Tibial nerve (tissue), 4 donors: ENCODE measurements around the gene TPBG. TPM values are rescaled to one million over a fixed set of nuclear protein-coding genes. Genes with fewer than 3 reads are reported as not detected.

ENCODE experiments used
- DNase-seq, 2 donors: peaks; one replicate each; pipeline ENCODE4 v3.0.0-alpha.2; 2019; ENCODE audit warnings: low spot score in 2 of 2
- H3K27ac ChIP-seq, 4 donors: fragments of 200-600 bp; sonication (generic) in 3 of 4; one replicate each; pipeline ENCODE4 v1.5.1; 2017 to 2019; ENCODE audit warnings: mild to moderate bottlenecking in 1 of 4
- H3K27me3 ChIP-seq, 2 donors: fragments of 200-600 bp; sonication (generic) in 1 of 2; one replicate each; pipeline versions ENCODE4 v1.5.1 to v1.6.0; 2017 to 2019
- H3K36me3 ChIP-seq, 3 donors: fragments of 200-600 bp; sonication (generic); one replicate each; pipeline ENCODE4 v1.5.1; 2018 to 2019
- H3K4me1 ChIP-seq, 4 donors: fragments of 200-600 bp; sonication (generic) in 3 of 4; one replicate each; pipeline ENCODE4 v1.5.1; 2017 to 2019
- H3K4me3 ChIP-seq, 4 donors: fragments of 200-600 bp; sonication (generic) in 3 of 4; one replicate each; pipeline ENCODE4 v1.5.1; 2017 to 2019; ENCODE audit warnings: mild to moderate bottlenecking in 1 of 4, moderate library complexity in 1 of 4
- H3K9me3 ChIP-seq, 4 donors: fragments of 200-600 bp; sonication (generic) in 3 of 4; one replicate each; pipeline ENCODE4 v1.5.1; 2017 to 2019
- EP300 ChIP-seq, 2 donors: sonication (generic); formaldehyde crosslinking; IDR thresholded peaks; one replicate each; pipeline ENCODE4 v1.6.1; 2017; ENCODE audit warnings: antibody characterized with exemption in 2 of 2, mild to moderate bottlenecking in 1 of 2
- POLR2A ChIP-seq, 2 donors: fragments of 450-650 bp; IDR thresholded peaks; one replicate each; pipeline ENCODE4 v1.6.1; 2017; ENCODE audit warnings: antibody characterized with exemption in 2 of 2, mild to moderate bottlenecking in 2 of 2, moderate library complexity in 2 of 2
- WGBS, 2 donors: methylation state at CpG; one replicate each; pipeline ENCODE4 v1.1.5; 2018; 5-methylcytosine and 5-hydroxymethylcytosine counted together
- total RNA-seq, 4 donors: library from RNA; depleted of rRNA; stranded (reverse); fragments of >200 nt; gene quantifications; one replicate each; pipeline ENCODE4 v1.1.0, GENCODE V29; 2016
- TF ChIP-seq, protein P1 (sequence below), 5 experiments: fragments of 200-600 bp in 3 of 5; fragments of 450-650 bp in 2 of 5; sonication (generic) in 3 of 5; IDR thresholded peaks; one replicate each; pipeline ENCODE4 v1.5.1; 2016 to 2019; ENCODE audit warnings: antibody characterized with exemption in 5 of 5, mild to moderate bottlenecking in 3 of 5, moderate library complexity in 2 of 5

TPBG gene
- total RNA-seq, 4 donors from 2014 or later, result 12.0 to 15.9 (median 12.6) TPM

DNA sequence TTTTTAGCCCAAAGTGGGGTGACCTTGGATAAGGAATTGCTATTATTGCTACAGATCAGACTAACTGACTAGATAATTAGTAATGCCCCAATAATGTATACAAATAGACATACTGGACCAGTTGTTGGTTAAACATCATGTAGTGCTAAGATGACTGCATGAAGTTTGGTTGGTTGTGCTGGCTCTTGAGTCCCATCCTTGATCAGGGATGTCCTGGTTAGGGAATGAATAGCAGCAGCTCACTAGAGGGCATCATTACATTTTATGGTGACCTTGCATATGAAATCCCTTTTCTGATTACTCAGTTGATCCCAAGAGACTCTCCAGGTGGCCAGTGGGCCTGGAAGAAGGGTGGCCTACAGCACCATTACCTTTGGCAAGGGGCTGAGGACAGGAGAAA, 10.9 kb downstream of the TPBG start:
- Histone ChIP-seq H3K4me1 (no peaks in the 10 kb centered on the region), H3K36me3 (no peaks in the 10 kb centered on the region), H3K27ac (no peak overlapping the region), H3K27me3 (no peaks in the 10 kb centered on the region), H3K9me3 (no peaks in the 10 kb centered on the region), H3K4me3 (no peak overlapping the region)
- TF ChIP-seq EP300 (IDR thresholded peaks at IDR 0.05), result no peak
- TF ChIP-seq POLR2A (IDR thresholded peaks at IDR 0.05), result no peak
- TF ChIP-seq, protein P1, sequence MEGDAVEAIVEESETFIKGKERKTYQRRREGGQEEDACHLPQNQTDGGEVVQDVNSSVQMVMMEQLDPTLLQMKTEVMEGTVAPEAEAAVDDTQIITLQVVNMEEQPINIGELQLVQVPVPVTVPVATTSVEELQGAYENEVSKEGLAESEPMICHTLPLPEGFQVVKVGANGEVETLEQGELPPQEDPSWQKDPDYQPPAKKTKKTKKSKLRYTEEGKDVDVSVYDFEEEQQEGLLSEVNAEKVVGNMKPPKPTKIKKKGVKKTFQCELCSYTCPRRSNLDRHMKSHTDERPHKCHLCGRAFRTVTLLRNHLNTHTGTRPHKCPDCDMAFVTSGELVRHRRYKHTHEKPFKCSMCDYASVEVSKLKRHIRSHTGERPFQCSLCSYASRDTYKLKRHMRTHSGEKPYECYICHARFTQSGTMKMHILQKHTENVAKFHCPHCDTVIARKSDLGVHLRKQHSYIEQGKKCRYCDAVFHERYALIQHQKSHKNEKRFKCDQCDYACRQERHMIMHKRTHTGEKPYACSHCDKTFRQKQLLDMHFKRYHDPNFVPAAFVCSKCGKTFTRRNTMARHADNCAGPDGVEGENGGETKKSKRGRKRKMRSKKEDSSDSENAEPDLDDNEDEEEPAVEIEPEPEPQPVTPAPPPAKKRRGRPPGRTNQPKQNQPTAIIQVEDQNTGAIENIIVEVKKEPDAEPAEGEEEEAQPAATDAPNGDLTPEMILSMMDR (IDR thresholded peaks at IDR 0.05), result no peak
- DNase-seq, result no peak

DNA sequence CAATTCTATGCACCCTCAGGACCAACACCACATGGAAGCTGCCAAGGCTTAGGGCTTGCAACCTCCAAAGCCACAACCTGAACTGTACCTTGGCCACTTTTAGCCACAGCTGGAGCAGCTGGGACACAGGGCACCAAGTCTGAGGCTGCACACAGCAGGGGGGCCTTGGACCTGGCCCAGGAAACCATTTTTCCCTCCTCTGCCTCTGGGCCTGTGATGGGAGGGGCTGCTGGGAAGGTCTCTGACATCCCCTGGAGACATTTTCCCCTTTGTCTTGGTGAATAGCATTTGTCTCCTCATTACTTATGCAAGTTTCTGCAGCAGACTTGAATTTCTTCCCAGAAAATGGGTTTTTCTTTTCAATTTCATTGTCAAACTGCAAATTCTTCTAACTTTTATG, 13.0 kb downstream of the TPBG start:
- Histone ChIP-seq H3K27ac (no peak overlapping the region), H3K36me3 (no peaks in the 10 kb centered on the region), H3K27me3 (no peaks in the 10 kb centered on the region), H3K9me3 (no peaks in the 10 kb centered on the region), H3K4me3 (no peak overlapping the region), H3K4me1 (no peaks in the 10 kb centered on the region)
- no peak for DNase-seq
- TF ChIP-seq POLR2A (IDR thresholded peaks at IDR 0.05) (no peak), EP300 (IDR thresholded peaks at IDR 0.05) (no peak)
- TF ChIP-seq, protein P1 (IDR thresholded peaks at IDR 0.05), result no peak

DNA sequence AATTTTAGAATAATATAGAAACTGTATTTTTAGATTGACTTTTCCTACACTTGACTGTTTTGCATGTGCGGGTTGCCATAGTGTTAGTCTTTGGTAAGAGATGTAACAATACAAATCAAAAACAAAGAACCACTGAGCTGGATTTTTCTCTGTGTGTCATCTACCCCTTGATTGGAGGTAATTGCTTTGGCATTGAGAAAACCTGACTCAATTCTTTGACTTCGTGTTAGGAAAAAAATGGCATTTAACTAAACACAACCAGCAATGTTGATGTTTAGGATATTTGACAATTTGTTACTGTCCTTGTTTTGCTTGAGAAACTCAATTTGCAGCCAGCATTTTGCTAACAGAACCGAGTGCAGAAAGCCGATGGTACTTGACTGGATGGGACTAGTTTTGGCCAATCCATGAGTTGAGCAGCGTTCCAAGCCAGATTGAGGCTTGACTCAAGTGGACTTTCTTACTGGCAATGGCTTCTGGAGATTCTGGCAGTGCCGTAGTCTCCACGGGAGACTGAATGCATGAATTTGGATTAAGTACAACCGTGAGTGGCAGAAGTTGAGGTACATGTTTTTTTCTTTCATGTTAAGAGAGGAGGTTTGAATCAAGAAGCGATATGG, 17.1 kb downstream of the TPBG start:
- Histone ChIP-seq H3K27me3 (no peaks in the 10 kb centered on the region), H3K9me3 (no peaks in the 10 kb centered on the region), H3K27ac (no peak overlapping the region), H3K36me3 (no peaks in the 10 kb centered on the region), H3K4me3 (no peak overlapping the region), H3K4me1 (no peaks in the 10 kb centered on the region)
- no peak for DNase-seq
- TF ChIP-seq, protein P1 (IDR thresholded peaks at IDR 0.05), result no peak
- TF ChIP-seq EP300 (IDR thresholded peaks at IDR 0.05) (no peak), POLR2A (IDR thresholded peaks at IDR 0.05) (no peak)
- 93 to 94% methylated on average over 9 of the region's 9 CpGs for WGBS, 2 donors

DNA sequence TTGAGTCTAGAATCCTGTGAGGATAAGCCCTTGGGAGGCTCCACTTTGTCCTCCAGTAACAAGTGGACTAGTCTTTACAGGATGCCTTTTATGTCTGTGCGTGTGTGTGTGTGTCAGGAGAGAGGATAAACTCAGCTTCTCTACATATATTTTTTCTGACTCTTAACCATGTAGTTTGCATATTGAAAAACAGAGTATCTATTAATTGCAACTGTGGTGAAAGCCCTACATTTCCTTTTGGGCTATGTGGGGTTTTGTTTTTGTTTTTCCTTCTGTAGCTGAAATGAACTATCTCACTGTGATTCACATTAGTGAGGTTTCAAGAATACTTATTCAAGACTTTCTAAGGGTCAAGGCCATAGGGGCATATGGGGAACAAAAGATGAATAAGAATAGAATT, 17.7 kb downstream of the TPBG start:
- TF ChIP-seq POLR2A (IDR thresholded peaks at IDR 0.05), result no peak
- TF ChIP-seq, protein P1 (IDR thresholded peaks at IDR 0.05), result no peak
- TF ChIP-seq EP300 (IDR thresholded peaks at IDR 0.05), result no peak
- H3K4me1 ChIP-seq, result no peaks in the 10 kb centered on the region
- no peak overlapping the region for H3K27ac ChIP-seq
- WGBS, 2 donors, result 74 to 89% methylated on average over 1 of the region's 1 CpG
- no peaks in the 10 kb centered on the region for H3K9me3 ChIP-seq
- H3K27me3 ChIP-seq, result no peaks in the 10 kb centered on the region
- DNase-seq, result no peak
- no peaks in the 10 kb centered on the region for H3K36me3 ChIP-seq
- no peak overlapping the region for H3K4me3 ChIP-seq

DNA sequence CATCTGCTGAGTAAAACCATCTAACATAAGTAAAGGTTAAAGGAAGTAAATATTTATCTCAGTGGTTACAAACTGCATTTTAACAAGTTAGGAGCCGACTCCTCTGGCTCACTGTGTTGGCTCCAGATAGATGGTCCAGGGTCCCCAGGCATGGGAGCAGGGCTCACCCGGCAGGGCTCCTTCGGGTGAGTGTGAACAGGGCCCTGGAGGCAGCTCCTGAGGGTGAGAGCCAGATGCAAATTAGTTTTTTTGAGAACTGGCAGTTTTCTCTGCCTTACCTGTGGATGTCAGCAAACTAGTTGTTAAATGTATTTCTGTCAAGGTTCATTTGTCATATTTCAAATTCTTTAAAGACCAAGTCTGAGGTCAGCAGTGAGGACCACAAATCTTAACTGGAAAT, 21.5 kb downstream of the TPBG start:
- H3K9me3 ChIP-seq, result no peaks in the 10 kb centered on the region
- no peak overlapping the region for H3K4me3 ChIP-seq
- DNase-seq, result no peak
- H3K4me1 ChIP-seq, result no peaks in the 10 kb centered on the region
- H3K36me3 ChIP-seq, result no peaks in the 10 kb centered on the region
- 37 to 67% methylated on average over 3 of the region's 3 CpGs for WGBS, 2 donors
- no peak overlapping the region for H3K27ac ChIP-seq
- H3K27me3 ChIP-seq, result no peaks in the 10 kb centered on the region
- TF ChIP-seq POLR2A (IDR thresholded peaks at IDR 0.05) (no peak), EP300 (IDR thresholded peaks at IDR 0.05) (no peak)
- TF ChIP-seq, protein P1 (IDR thresholded peaks at IDR 0.05), result no peak
